Coronary artery (tissue), 2 donors: ENCODE measurements around the gene USH1C.

Experiments
- DNase-seq: peaks from one replicate; pipeline ENCODE4 v3.0.0-alpha.2; 2017; ENCODE audit warnings: low spot score
- H3K27ac ChIP-seq, 2 donors: fragments of 200-600 bp; sonication (generic); one replicate each; pipeline ENCODE4 v1.5.1; 2016 to 2019
- H3K4me3 ChIP-seq: fragments of 200-600 bp; sonication (generic); 2 replicates; pipeline ENCODE4 v1.5.1; 2016; ENCODE audit warnings: mild to moderate bottlenecking, moderate library complexity
- CTCF ChIP-seq: fragments of 200-600 bp; sonication (generic); IDR thresholded peaks from one replicate; pipeline ENCODE4 v1.5.1; 2019; ENCODE audit warnings: antibody characterized with exemption

USH1C gene

GRCh38 chr11:17457396-17458173, 86.6 kb downstream of the USH1C start:
- H3K27ac ChIP-seq, result no peak overlapping the region
- DNase-seq, result no peak
- no peak for TF ChIP-seq CTCF
- no peak overlapping the region for H3K4me3 ChIP-seq

- no peak for TF ChIP-seq CTCF
- no peak for DNase-seq
- Histone ChIP-seq H3K4me3 (no peak overlapping the region), H3K27ac (no peak overlapping the region)
Measured at GRCh38 chr11:17452668-17453067, 91.5 kb downstream of the USH1C start.

GRCh38 chr11:17449158-17449557, 95.1 kb downstream of the USH1C start:
- Histone ChIP-seq H3K4me3 (no peak overlapping the region), H3K27ac (no peak overlapping the region)
- no peak for DNase-seq
- no peak for TF ChIP-seq CTCF

- TF ChIP-seq CTCF, result no peak
- no peak for DNase-seq
- H3K4me3 ChIP-seq, result no peak overlapping the region
- no peak overlapping the region for H3K27ac ChIP-seq
Measured at GRCh38 chr11:17446482-17446881, 97.7 kb downstream of the USH1C start.

- TF ChIP-seq CTCF, result no peak
- no peak overlapping the region for H3K4me3 ChIP-seq
- H3K27ac ChIP-seq, result no peak overlapping the region
- no peak for DNase-seq
Measured at GRCh38 chr11:17445240-17445795, 98.9 kb downstream of the USH1C start.

GRCh38 chr11:17443926-17444690, 100.1 kb downstream of the USH1C start:
- DNase-seq, result no peak
- Histone ChIP-seq H3K27ac (no peak overlapping the region), H3K4me3 (no peak overlapping the region)
- no peak for TF ChIP-seq CTCF
